Activated T-cell treated with anti-CD3 and anti-CD28 coated beads for 24 hours (primary cell): Measurements from ENCODE around the gene POLR1B.
A peak's percentile ranks its signal among the peaks of the same experiment; 100 is the strongest.
"Not testable (repeated sequence)": the region's sequence is repeated elsewhere in the genome, so short reads cannot be mapped to it uniquely, and the experiment has no call there.

ENCODE experiments used
- DNase-seq: peaks from one replicate; pipeline ENCODE4 v3.0.0-alpha.2; 2020; ENCODE audit warnings: low read depth

POLR1B gene

GRCh38 chr2:112540906-112541305 lies 1.4 kb upstream of the POLR1B start:
- no peak for DNase-seq

GRCh38 chr2:112541315-112542122 lies 746 bp upstream of the POLR1B start:
- peak; percentile 65 for DNase-seq

- no peak for DNase-seq
Observed at GRCh38 chr2:112542984-112543661, 858 bp downstream of the POLR1B start.

GRCh38 chr2:112547333-112547732 lies 5.1 kb downstream of the POLR1B start:
- DNase-seq, result no peak

GRCh38 chr2:112548980-112549379 lies 6.7 kb downstream of the POLR1B start:
- no peak for DNase-seq

GRCh38 chr2:112566104-112566503 lies 23.8 kb downstream of the POLR1B start:
- DNase-seq, result no peak

GRCh38 chr2:112566508-112566907 lies 24.2 kb downstream of the POLR1B start:
- not testable (repeated sequence) for DNase-seq

- DNase-seq, result no peak
Observed at GRCh38 chr2:112572005-112572404, 29.7 kb downstream of the POLR1B start.

- no peak for DNase-seq
Observed at GRCh38 chr2:112577756-112578155, 35.5 kb downstream of the POLR1B start.

- DNase-seq, result no peak
Observed at GRCh38 chr2:112579241-112579640, 37.0 kb downstream of the POLR1B start.

- DNase-seq, result no peak
Observed at GRCh38 chr2:112580084-112580483, 37.8 kb downstream of the POLR1B start.

GRCh38 chr2:112582314-112582746 lies 40.1 kb downstream of the POLR1B start:
- no peak for DNase-seq

GRCh38 chr2:112583497-112584133 lies 41.4 kb downstream of the POLR1B start:
- DNase-seq, result no peak

- DNase-seq, result peak; percentile 91
Observed at GRCh38 chr2:112584134-112584890, 42.0 kb downstream of the POLR1B start, which contains the start of gene CHCHD5. Gene CHCHD5, plus strand, starts transcription at chr2:112584609. Its CDS starts 39 bp downstream, at chr2:112584648.

GRCh38 chr2:112584891-112585250 lies 42.6 kb downstream of the POLR1B start:
- no peak for DNase-seq

GRCh38 chr2:112585400-112585799 lies 43.1 kb downstream of the POLR1B start:
- DNase-seq, result no peak

- DNase-seq, result no peak
Observed at GRCh38 chr2:112585873-112586464, 43.7 kb downstream of the POLR1B start.

- DNase-seq, result no peak
Observed at GRCh38 chr2:112588611-112589045, 46.4 kb downstream of the POLR1B start.

- no peak for DNase-seq
Observed at GRCh38 chr2:112591413-112591812, 49.1 kb downstream of the POLR1B start.

- DNase-seq, result no peak
Observed at GRCh38 chr2:112593736-112594135, 51.5 kb downstream of the POLR1B start.

- no peak for DNase-seq
Observed at GRCh38 chr2:112597537-112598322, 55.5 kb downstream of the POLR1B start.
